ENCODE measurements around the gene RIMOC1.
"Not testable (repeated sequence)": the region's sequence is repeated elsewhere in the genome, so short reads cannot be mapped to it uniquely, and the experiment has no call there.

Gene RIMOC1

GRCh38 chr5:41891066-41891707 lies 13.0 kb upstream of the RIMOC1 start:
- DNase-seq (ENCODE audit: low read depth) = no peak

DNA sequence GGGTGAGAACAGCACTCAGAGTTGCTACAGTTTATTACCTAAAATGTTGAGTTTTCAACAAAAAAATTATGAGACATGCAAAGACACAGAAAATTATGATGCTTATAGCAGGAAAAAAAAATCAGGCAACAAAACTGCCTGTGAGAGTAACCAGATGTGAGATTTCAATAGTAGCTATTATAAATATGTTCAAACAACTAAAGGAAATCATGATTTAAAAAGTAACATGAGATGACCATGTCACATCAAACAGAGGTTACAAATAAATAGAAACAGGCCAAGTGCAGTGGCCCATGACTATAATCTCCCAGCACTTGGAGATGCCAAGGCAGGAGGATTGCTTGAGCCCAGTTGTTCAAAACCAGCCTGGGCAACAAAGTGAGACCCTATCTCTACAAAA lies 12.1 kb upstream of the RIMOC1 start:
- DNase-seq (ENCODE audit: low read depth) = no peak

DNA sequence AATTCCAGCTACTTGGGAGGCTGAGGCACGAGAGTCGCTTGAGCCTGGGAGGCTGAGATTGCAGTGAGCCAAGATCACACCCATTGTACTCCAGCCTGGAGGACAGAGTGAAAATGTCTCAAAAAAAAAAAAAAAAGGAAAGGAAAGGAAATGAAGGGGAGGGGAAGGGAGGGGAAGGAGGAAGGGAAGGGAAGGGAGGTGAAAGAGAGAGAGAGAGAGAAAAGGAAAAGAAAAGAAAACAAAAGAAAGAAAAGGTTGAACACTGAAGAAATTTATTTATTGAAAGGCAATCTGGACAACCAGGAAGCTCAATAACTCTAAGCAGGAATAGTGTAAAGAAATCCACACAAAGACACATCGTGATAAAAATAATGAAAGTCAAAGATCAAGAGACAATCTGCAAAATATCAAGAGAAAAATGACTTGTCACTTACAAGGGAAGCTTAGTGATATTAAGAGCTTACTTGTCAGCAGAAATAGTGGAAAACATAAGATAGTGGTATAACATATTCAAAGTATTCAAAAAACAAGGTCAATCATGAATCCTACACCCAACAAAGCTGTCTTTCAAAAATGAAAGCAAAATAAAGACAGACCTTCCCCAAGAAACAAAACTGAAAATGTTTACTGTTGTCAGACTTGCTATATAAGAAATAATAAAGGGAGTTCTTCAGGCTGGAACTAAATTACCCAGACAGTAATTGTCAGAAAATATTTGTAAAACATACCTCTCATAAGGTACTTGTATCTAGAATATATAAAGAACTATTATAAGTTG lies 10.9 kb upstream of the RIMOC1 start:
- DNase-seq (ENCODE audit: low read depth) = no peak

GRCh38 chr5:41896230-41896629 lies 7.9 kb upstream of the RIMOC1 start:
- no peak for DNase-seq (ENCODE audit: low read depth)

- no peak for DNase-seq (ENCODE audit: low read depth)
These were observed 707 bp upstream of the RIMOC1 start for GRCh38 chr5:41903382-41903891.

- no peak for DNase-seq (ENCODE audit: low read depth)
These were observed 2.0 kb downstream of the RIMOC1 start for GRCh38 chr5:41906151-41906550.

GRCh38 chr5:41908374-41909079 lies 4.4 kb downstream of the RIMOC1 start:
- no peak for DNase-seq (ENCODE audit: low read depth)

DNA sequence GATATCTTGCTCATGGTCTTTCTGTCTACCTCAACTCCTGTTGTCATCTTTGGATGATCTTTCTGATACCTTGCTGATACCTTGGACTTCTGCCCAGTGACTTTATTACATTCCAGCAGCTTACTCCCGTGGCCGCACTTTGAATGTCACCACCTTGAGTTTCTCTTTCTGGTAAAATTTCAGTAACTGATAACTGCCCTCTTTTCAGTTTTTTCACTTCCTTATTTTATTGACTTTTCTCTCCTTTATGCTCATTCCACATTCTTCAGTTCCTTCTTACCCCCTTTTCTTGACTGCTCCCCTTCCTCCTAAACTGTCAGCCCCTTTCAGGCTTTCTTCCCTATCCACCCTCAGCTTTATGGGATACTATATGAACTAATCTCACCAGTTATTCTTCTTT lies 14.0 kb downstream of the RIMOC1 start:
- DNase-seq (ENCODE audit: low read depth) = no peak

DNA sequence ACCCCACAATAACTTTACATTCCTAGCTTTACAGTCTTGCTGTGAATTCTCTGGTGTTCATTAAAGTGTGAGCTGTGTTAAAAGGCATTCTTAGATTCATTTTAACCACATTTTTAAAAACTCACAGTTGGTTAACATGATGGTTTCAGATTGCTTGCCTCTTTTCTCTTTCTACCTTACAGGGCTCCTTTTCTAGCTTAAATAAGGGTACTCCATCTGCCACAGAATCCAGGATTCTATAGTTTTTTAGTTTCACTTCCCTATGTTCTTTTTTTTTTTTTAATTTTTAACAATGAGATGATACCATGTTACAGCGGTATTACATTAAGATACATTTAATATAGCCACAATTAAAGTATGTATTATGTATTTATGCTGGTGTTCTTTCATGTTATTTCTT lies 17.0 kb downstream of the RIMOC1 start:
- no peak for DNase-seq (ENCODE audit: low read depth)

DNA sequence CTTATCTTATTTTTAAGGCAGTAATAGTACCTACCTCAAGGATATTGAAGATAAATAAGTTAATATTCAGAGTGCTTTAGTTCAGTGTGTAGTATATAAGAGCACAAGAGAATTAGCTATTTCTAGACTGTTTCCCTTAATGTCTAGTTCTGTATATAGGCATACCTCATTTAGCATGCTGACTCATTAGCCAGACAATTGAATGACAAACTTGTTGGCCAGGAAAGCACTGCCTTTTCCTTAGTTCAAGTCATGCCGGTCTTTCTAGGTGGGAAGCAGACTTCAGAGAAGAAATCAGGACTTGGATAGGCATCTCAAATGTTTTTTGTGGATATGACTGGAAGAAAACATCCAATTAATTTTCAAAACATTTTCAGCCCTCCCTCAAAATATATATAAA lies 17.7 kb downstream of the RIMOC1 start:
- no peak for DNase-seq (ENCODE audit: low read depth)

GRCh38 chr5:41924526-41924871 lies 20.4 kb downstream of the RIMOC1 start:
- no peak for DNase-seq (ENCODE audit: low read depth)

- DNase-seq (ENCODE audit: low read depth) = peak; percentile 72
These were observed 20.9 kb downstream of the RIMOC1 start, which contains the start of gene FBXO4 for GRCh38 chr5:41924872-41925554. Gene FBXO4 (plus strand): TSS chr5:41925281. CDS start chr5:41925310, 29 bp downstream.

GRCh38 chr5:41925555-41925951 lies 21.4 kb downstream of the RIMOC1 start:
- no peak for DNase-seq (ENCODE audit: low read depth)

DNA sequence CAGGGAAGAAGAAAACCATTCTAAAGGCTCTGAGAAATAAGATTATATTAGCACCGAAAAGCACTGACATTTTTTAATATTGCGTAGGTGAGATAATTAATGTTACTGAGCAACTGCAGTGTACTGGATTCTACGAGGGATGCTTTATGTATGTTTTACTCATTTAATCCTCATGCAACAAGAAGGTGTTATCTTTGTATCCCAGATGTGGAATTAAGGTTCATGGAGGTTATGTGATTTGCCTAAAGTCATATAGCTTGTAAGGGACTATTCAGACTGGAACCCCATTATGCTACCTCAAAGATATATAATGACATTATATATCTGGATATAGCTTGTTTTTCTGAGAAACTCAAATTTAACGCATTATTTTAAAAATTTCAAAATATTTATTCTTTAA lies 23.5 kb downstream of the RIMOC1 start:
- DNase-seq (ENCODE audit: low read depth) = no peak

DNA sequence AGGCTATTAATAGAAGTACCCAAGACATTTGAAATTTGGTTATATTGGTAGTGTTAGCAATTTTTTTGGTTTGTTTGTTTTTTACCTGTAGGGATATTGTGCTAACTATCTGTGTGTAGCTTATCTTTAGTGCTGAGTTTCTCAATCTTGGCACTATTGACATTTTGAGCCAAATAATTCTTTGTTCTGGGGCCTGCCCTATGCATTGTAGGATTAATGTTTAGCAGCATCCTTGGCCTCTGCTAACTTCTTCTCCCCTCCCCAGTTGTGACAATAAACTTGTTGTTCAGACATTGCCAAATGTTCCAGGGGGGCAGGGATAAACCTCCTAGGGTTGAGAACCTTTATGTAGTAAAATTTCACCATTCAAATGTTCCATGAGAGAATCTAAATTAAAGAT lies 24.9 kb downstream of the RIMOC1 start:
- no peak for DNase-seq (ENCODE audit: low read depth)

DNA sequence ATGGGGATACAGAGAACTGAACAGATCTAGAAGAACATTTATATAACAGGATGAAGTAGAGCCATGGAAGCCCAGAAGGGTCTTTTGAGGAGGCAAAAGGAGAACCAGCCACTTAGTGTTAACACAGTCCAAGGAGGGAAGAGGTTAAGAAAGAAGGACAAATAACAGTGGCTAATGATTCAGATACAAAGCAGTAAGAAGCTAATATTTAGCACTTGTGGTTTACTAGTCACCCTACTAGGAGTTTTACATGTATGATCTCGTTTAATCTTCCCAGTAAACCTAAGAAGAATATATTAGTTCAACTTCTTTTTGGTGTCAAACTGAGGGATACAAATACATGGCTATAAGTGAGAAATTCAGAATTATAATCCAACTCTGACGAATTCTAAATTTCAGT lies 28.6 kb downstream of the RIMOC1 start:
- no peak for DNase-seq (ENCODE audit: low read depth)

- no peak for DNase-seq (ENCODE audit: low read depth)
These were observed 31.4 kb downstream of the RIMOC1 start for GRCh38 chr5:41935544-41935943.

GRCh38 chr5:41940641-41941040 lies 36.5 kb downstream of the RIMOC1 start:
- DNase-seq (ENCODE audit: low read depth) = no peak

DNA sequence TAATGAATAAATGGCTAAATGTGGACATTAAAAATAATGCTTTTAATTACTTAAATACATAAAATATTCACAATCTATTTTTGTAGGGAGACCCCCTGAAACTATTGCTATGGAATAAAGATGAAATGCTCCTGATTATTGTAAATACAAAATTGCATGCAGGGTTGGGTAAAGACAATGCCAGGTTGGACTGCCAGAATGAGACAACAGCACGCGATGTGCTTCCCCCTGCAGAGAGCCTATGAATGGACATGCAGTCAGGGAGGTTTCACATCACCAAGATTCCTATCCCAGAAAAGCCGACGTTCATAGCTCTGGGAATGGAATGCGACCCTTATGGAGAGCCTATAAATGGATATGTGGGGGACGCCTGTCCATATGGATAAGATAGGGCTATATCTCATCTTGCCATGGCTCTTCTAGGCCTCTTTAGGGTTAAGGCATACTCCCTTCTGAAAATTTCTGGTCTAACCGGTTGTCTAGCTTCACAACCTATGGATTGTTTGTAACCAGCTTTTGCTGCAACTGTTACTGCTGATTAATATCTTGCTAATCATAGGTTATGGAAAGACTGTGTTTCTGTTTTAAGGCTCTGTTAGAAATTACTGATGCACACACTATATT lies 41.3 kb downstream of the RIMOC1 start:
- DNase-seq (ENCODE audit: low read depth) = not testable (repeated sequence)

- no peak for DNase-seq (ENCODE audit: low read depth)
These were observed 47.1 kb downstream of the RIMOC1 start for GRCh38 chr5:41951224-41951623.
